GDM1 (cell line): ENCODE results near the gene SECTM1.

Experiments used
- DNase-seq: peaks from one replicate; lab custom pipeline; 2025; lab: John Stamatoyannopoulos, UW

Gene SECTM1

GRCh38 chr17:82280537-82280936 lies 53.0 kb downstream of the SECTM1 start:
- no peak for DNase-seq

GRCh38 chr17:82278786-82279391 lies 54.7 kb downstream of the SECTM1 start:
- DNase-seq = no peak

GRCh38 chr17:82278308-82278707 lies 55.3 kb downstream of the SECTM1 start:
- DNase-seq = no peak

GRCh38 chr17:82277851-82278250 lies 55.7 kb downstream of the SECTM1 start:
- no peak for DNase-seq

- no peak for DNase-seq
Measured at GRCh38 chr17:82276938-82277337, 56.6 kb downstream of the SECTM1 start.

GRCh38 chr17:82275326-82275725 lies 58.2 kb downstream of the SECTM1 start:
- DNase-seq = no peak

- no peak for DNase-seq
Measured at GRCh38 chr17:82274134-82275020, 59.2 kb downstream of the SECTM1 start.

GRCh38 chr17:82273327-82274133 lies 60.0 kb downstream of the SECTM1 start, which contains the start of gene CSNK1D:
TSS of gene CSNK1D (minus strand) at chr17:82273700. CDS start at chr17:82273381, 319 bp downstream.
- DNase-seq = peak; percentile 82

- no peak for DNase-seq
Measured at GRCh38 chr17:82272495-82273326, 60.9 kb downstream of the SECTM1 start.

- DNase-seq = no peak
Measured at GRCh38 chr17:82271401-82271800, 62.2 kb downstream of the SECTM1 start.
